ENCODE data around the gene PRRC2A.

PRRC2A gene

GRCh38 chr6:31664790-31665500 is 44.4 kb downstream of the PRRC2A start, which contains the start of gene GPANK1 (continued):
- TF ChIP-seq ZNF37A (tag by site-specific recombination; IDR thresholded peaks at IDR 0.05), result no peak
- 0 out of 2 replicates have a peak, but pooled peaks have one; percentile 34 for TF ChIP-seq ZFP37 (tag by site-specific recombination; IDR thresholded peaks at IDR 0.05)
- TF ChIP-seq ZNF660 (tag by site-specific recombination; IDR thresholded peaks at IDR 0.05), result peak; percentile 42; the same call in 1 of the 2 replicates
- TF ChIP-seq ZNF558 (tag by site-specific recombination; IDR thresholded peaks at IDR 0.05), result 0 out of 2 replicates have a peak, but pooled peaks have one; percentile 37
- no peak for TF ChIP-seq ZNF239 (tag by site-specific recombination; IDR thresholded peaks at IDR 0.05)
- TF ChIP-seq MYNN (tag by site-specific recombination; IDR thresholded peaks at IDR 0.05; ENCODE audit: borderline replicate concordance), result 0 out of 2 replicates have a peak, but pooled peaks have one; percentile 35
- 0 out of 2 replicates have a peak, but pooled peaks have one; percentile 33 for TF ChIP-seq KLF17 (tag by site-specific recombination; IDR thresholded peaks at IDR 0.05)
- TF ChIP-seq ZBTB26 (tag by site-specific recombination; optimal IDR thresholded peaks at IDR 0.05), result peak; percentile 87
- peak; percentile 50 for TF ChIP-seq PATZ1 (tag by site-specific recombination; IDR thresholded peaks at IDR 0.05)
- no peak for TF ChIP-seq ZNF184 (tag by site-specific recombination; IDR thresholded peaks at IDR 0.05)
- no peak for TF ChIP-seq ZNF133 (tag by site-specific recombination; IDR thresholded peaks at IDR 0.05)

- POLR2A ChIA-PET, result interaction anchor here (0.6 to 7.4 kb wide), 22 partner anchors 8 to 1652 kb away, joined by 3 to 180 read pairs (median 6); partner anchors contain the start of genes APOM, BAG6, DDX39B and DXO
- Histone ChIP-seq H3K27ac (ENCODE audit: extremely low read depth, low read depth, low read length) (peak within 1 kb of the TSS; percentile 92), H3K9me3 (ENCODE audit: control insufficient read depth, insufficient read depth, low read depth, low read length) (no peaks in the 10 kb centered on the region), H3K4me1 (ENCODE audit: control insufficient read depth, insufficient read depth, low read length) (peaks cover 6% of the 10 kb centered on the region; the same call in 1 of the 2 replicates), H3K4me3 (ENCODE audit: low read depth, low read length) (peak within 1 kb of the TSS; percentile 92), H3K36me3 (ENCODE audit: control insufficient read depth in 2 of 2, insufficient read depth in 1 of 2, low read length in 2 of 2) (peaks cover 30 to 64% of the 10 kb centered on the region in 2 experiments)
- CTCF ChIA-PET, result interaction anchor here (1.0 to 1.6 kb wide), 4 partner anchors 10 to 73 kb away, joined by 3 to 8 read pairs (median 4); partner anchors contain the start of genes APOM and LY6G5C
- TF ChIP-seq ZNF362 (tag by site-specific recombination; IDR thresholded peaks at IDR 0.05) (no peak), ZBTB20 (tag by site-specific recombination; IDR thresholded peaks at IDR 0.05) (peak; percentile 100), ZNF48 (tag by site-specific recombination; IDR thresholded peaks at IDR 0.05) (no peak), IKZF3 (tag by site-specific recombination; IDR thresholded peaks at IDR 0.05) (no peak; the same call in 1 of the 2 replicates), BCL11B (tag by site-specific recombination; IDR thresholded peaks at IDR 0.05; ENCODE audit: low read depth) (no peak), ELK4 (IDR thresholded peaks at IDR 0.05; ENCODE audit: borderline replicate concordance, low read depth, low read length) (peak; percentile 74; the same call in 1 of the 2 replicates), ZNF292 (tag by site-specific recombination; IDR thresholded peaks at IDR 0.05; ENCODE audit: borderline replicate concordance, low read depth) (no peak), KLF10 (tag by site-specific recombination; IDR thresholded peaks at IDR 0.05) (no peak), SCRT2 (tag by site-specific recombination; IDR thresholded peaks at IDR 0.05) (peak; percentile 6), ZNF280C (tag by site-specific recombination; IDR thresholded peaks at IDR 0.05) (no peak), ZNF10 (tag by site-specific recombination; IDR thresholded peaks at IDR 0.05) (peak; percentile 95), PBX3 (CRISPR knock-in tag; IDR thresholded peaks at IDR 0.05) (no peak), SP7 (tag by site-specific recombination; IDR thresholded peaks at IDR 0.05) (no peak; the same call in none of the 2 replicates)
Measured at GRCh38 chr6:31665501-31666336, 45.2 kb downstream of the PRRC2A start, which contains the start of gene CSNK2B. Gene CSNK2B, plus strand, starts transcription at chr6:31666080. Its CDS starts 752 bp downstream, at chr6:31666832.
